Osteoblast (primary cell): Measurements from ENCODE around the gene CCDC24. TPM values are rescaled to one million over a fixed set of nuclear protein-coding genes. Genes with fewer than 3 reads are reported as not detected.

Experiments
- DNase-seq: peaks from one replicate; pipeline ENCODE4 v3.0.0; 2011; ENCODE audit warnings: low spot score, mixed read lengths; ENCODE audit not compliant: insufficient read length; ENCODE audit errors: missing footprints
- H2AFZ ChIP-seq: 2 replicates; pipeline ENCODE4 v1.6.0; 2011; ENCODE audit warnings: mild to moderate bottlenecking, low read length
- H3K27ac ChIP-seq: 2 replicates; pipeline ENCODE4 v1.5.1; 2011; ENCODE audit warnings: mild to moderate bottlenecking, low read depth, low read length, moderate library complexity
- H3K27me3 ChIP-seq: 2 replicates; pipeline ENCODE4 v1.6.0; 2012; ENCODE audit warnings: mild to moderate bottlenecking, control low read depth, inconsistent platforms, low read length, moderate library complexity; ENCODE audit not compliant: insufficient read depth
- H3K36me3 ChIP-seq: 2 replicates; pipeline ENCODE4 v1.5.1; 2011; ENCODE audit warnings: mild to moderate bottlenecking, low read length, control low read depth, moderate library complexity; ENCODE audit not compliant: insufficient read depth
- H3K4me1 ChIP-seq: 2 replicates; pipeline ENCODE4 v1.5.1; 2011; ENCODE audit warnings: mild to moderate bottlenecking, low read length, control low read depth, moderate library complexity; ENCODE audit not compliant: insufficient read depth
- H3K4me2 ChIP-seq: 2 replicates; pipeline ENCODE4 v1.6.0; 2011; ENCODE audit warnings: mild to moderate bottlenecking, low read length; ENCODE audit not compliant: insufficient read depth
- H3K4me3 ChIP-seq: fragments of 200-600 bp; sonication (generic); 3 replicates; pipeline ENCODE4 v1.5.1; 2012; ENCODE audit warnings: mild to moderate bottlenecking, low read length, inconsistent platforms; ENCODE audit not compliant: insufficient read depth
- H3K79me2 ChIP-seq: 2 replicates; pipeline ENCODE4 v1.6.0; 2012; ENCODE audit warnings: mild to moderate bottlenecking, low read length, control low read depth, inconsistent platforms; ENCODE audit not compliant: insufficient read depth
- H3K9me3 ChIP-seq: 2 replicates; pipeline ENCODE4 v1.5.1; 2011; ENCODE audit warnings: low read depth, low read length, control low read depth
- H4K20me1 ChIP-seq: 2 replicates; pipeline ENCODE4 v1.6.0; 2012; ENCODE audit warnings: mild to moderate bottlenecking, low read length, control low read depth; ENCODE audit not compliant: insufficient read depth
- CTCF ChIP-seq: IDR thresholded peaks from 2 replicates; pipeline ENCODE4 v1.5.1; 2011; ENCODE audit warnings: mild to moderate bottlenecking, low read depth, low read length, moderate library complexity; ENCODE audit errors: extremely low read depth
- total RNA-seq: library from RNA; depleted of rRNA; stranded (reverse); fragments of >200 nt; gene quantifications from 2 replicates; pipeline ENCODE4 v1.2.3, GENCODE V29; 2012

Gene CCDC24
- total RNA-seq, 1 donor, result 2.9 TPM

- Histone ChIP-seq H4K20me1 (peaks cover 23% of the 10 kb centered on the region), H2AFZ (peak within 1 kb of the TSS; percentile 98), H3K4me3 (peak within 1 kb of the TSS; percentile 96), H3K79me2 (peaks cover 43% of the 10 kb centered on the region), H3K36me3 (peaks cover 11% of the 10 kb centered on the region), H3K9me3 (no peaks in the 10 kb centered on the region), H3K4me1 (peaks cover 23% of the 10 kb centered on the region), H3K27ac (peak within 1 kb of the TSS; percentile 97), H3K27me3 (no peaks in the 10 kb centered on the region), H3K4me2 (peak within 1 kb of the TSS; percentile 96)
- TF ChIP-seq CTCF, result peak; percentile 50
- peak; percentile 100 for DNase-seq
Observed at GRCh38 chr1:43946236-43947060, 45.0 kb upstream of the CCDC24 start, which contains the start of gene IPO13. IPO13 (plus strand) TSS chr1:43946950; CDS start chr1:43947601, 651 bp downstream.

- H3K79me2 ChIP-seq, result peaks cover 47% of the 10 kb centered on the region
Observed at GRCh38 chr1:43947061-43947873, 44.1 kb upstream of the CCDC24 start.

GRCh38 chr1:43947874-43948437 is 43.4 kb upstream of the CCDC24 start:
- peak overlapping the region; percentile 96 for H3K4me3 ChIP-seq
- peak; percentile 84 for DNase-seq

More at GRCh38 chr1:43947061-43947873, 44.1 kb upstream of the CCDC24 start:
- H3K4me3 ChIP-seq, result peak overlapping the region; percentile 96
- no peak for TF ChIP-seq CTCF
- H3K27ac ChIP-seq, result peak overlapping the region; percentile 97
- peaks cover 11% of the 10 kb centered on the region for H3K36me3 ChIP-seq
- DNase-seq, result peak; percentile 83
- H2AFZ ChIP-seq, result peak overlapping the region; percentile 98
- no peaks in the 10 kb centered on the region for H3K9me3 ChIP-seq
- H3K27me3 ChIP-seq, result no peaks in the 10 kb centered on the region
- H4K20me1 ChIP-seq, result peaks cover 28% of the 10 kb centered on the region
- peaks cover 23% of the 10 kb centered on the region for H3K4me1 ChIP-seq
- peak overlapping the region; percentile 96 for H3K4me2 ChIP-seq

More at GRCh38 chr1:43947874-43948437, 43.4 kb upstream of the CCDC24 start:
- H3K27ac ChIP-seq, result no peak overlapping the region
- peaks cover 51% of the 10 kb centered on the region for H3K79me2 ChIP-seq
- peaks cover 23% of the 10 kb centered on the region for H3K4me1 ChIP-seq
- H3K36me3 ChIP-seq, result peaks cover 11% of the 10 kb centered on the region
- H4K20me1 ChIP-seq, result peaks cover 33% of the 10 kb centered on the region
- no peaks in the 10 kb centered on the region for H3K9me3 ChIP-seq
- no peak overlapping the region for H2AFZ ChIP-seq
- no peaks in the 10 kb centered on the region for H3K27me3 ChIP-seq
- no peak for TF ChIP-seq CTCF
- H3K4me2 ChIP-seq, result peak overlapping the region; percentile 96
